Spleen (tissue), 11 donors: ENCODE measurements around the gene ENOSF1. TPM values are rescaled to one million over a fixed set of nuclear protein-coding genes. Genes with fewer than 3 reads are reported as not detected.
"Not testable (repeated sequence)": the region's sequence is repeated elsewhere in the genome, so short reads cannot be mapped to it uniquely, and the experiment has no call there.

Experiments used
- DNase-seq: peaks from one replicate; pipeline ENCODE4 v3.0.0-alpha.2; 2020
- H3K27ac ChIP-seq, 8 donors: fragments of 200-600 bp; sonication (generic) in 7 of 8; 1 replicate in 4 of 8; 2 replicates in 4 of 8; pipeline versions ENCODE4 v1.5.0 to v1.8.0; 2016 to 2021; ENCODE audit warnings: inconsistent platforms in 4 of 8, mild to moderate bottlenecking in 4 of 8, moderate library complexity in 1 of 8
- H3K27me3 ChIP-seq, 7 donors: fragments of 200-600 bp; sonication (generic) in 6 of 7; replicated peaks in 1 of 7; 1 replicate in 4 of 7; 2 replicates in 3 of 7; pipeline versions ENCODE4 v1.5.0 to v1.8.0; 2016 to 2021; ENCODE audit warnings: inconsistent platforms in 3 of 7, mild to moderate bottlenecking in 1 of 7
- H3K36me3 ChIP-seq, 6 donors: fragments of 200-600 bp; sonication (generic) in 5 of 6; 1 replicate in 4 of 6; 2 replicates in 2 of 6; pipeline versions ENCODE4 v1.5.0 to v1.8.0; 2016 to 2021; ENCODE audit warnings: inconsistent platforms in 2 of 6
- H3K4me1 ChIP-seq, 6 donors: fragments of 200-600 bp; sonication (generic) in 5 of 6; 1 replicate in 3 of 6; 2 replicates in 3 of 6; pipeline versions ENCODE4 v1.5.0 to v1.8.0; 2016 to 2021; ENCODE audit warnings: inconsistent platforms in 3 of 6
- H3K4me3 ChIP-seq, 8 donors: fragments of 200-600 bp; sonication (generic) in 7 of 8; 1 replicate in 4 of 8; 2 replicates in 4 of 8; pipeline versions ENCODE4 v1.5.0 to v1.8.0; 2016 to 2021; ENCODE audit warnings: inconsistent platforms in 4 of 8, mild to moderate bottlenecking in 4 of 8, moderate library complexity in 2 of 8
- H3K9me3 ChIP-seq, 8 donors: fragments of 200-600 bp; sonication (generic) in 7 of 8; 1 replicate in 4 of 8; 2 replicates in 4 of 8; pipeline versions ENCODE4 v1.5.0 to v1.8.0; 2016 to 2021; ENCODE audit warnings: inconsistent platforms in 4 of 8
- CTCF ChIP-seq, 11 experiments: fragments of 200-600 bp in 7 of 11; fragments of 450-650 bp in 4 of 11; sonication (generic) in 4 of 11; IDR thresholded peaks in 8 of 11; conservative IDR thresholded peaks in 3 of 11; 1 replicate in 7 of 11; 2 replicates in 4 of 11; pipeline versions ENCODE4 v1.4.0 to v1.8.0; 2016 to 2021; ENCODE audit warnings: antibody characterized with exemption in 11 of 11, inconsistent platforms in 4 of 11, mild to moderate bottlenecking in 1 of 11
- POLR2A ChIP-seq, 3 donors: fragments of 450-650 bp; IDR thresholded peaks; one replicate each; pipeline ENCODE4 v1.5.1; 2017; ENCODE audit warnings: antibody characterized with exemption in 3 of 3, mild to moderate bottlenecking in 1 of 3
- POLR2AphosphoS5 ChIP-seq, 3 donors: sonication (generic); formaldehyde crosslinking; IDR thresholded peaks; one replicate each; pipeline ENCODE4 v1.5.1; 2017; ENCODE audit warnings: antibody characterized with exemption in 3 of 3
- WGBS, 5 donors: extraction: QIAGEN DNeasy Blood & Tissue Kit in 3 of 5; methylation state at CpG; one replicate each; pipeline versions ENCODE4 v1.1.5 to v1.1.7; 2013 to 2018; 5-methylcytosine and 5-hydroxymethylcytosine counted together
- intact Hi-C: fragments of 100-400 bp; cut with DNase I; formaldehyde crosslinking; loops from one replicate; pipeline ENCODE4 v1.15.0; 2023; ENCODE audit warnings: low total_unique reads
- polyA plus RNA-seq, 3 donors: library from polyadenylated mRNA; stranded (reverse); fragments of 200-250 nt; gene quantifications; one replicate each; pipeline ENCODE4 v1.2.1, GENCODE V29; 2013
- total RNA-seq, 7 donors: library from RNA; depleted of rRNA in 3 of 7; stranded (reverse); fragments of >200 nt in 3 of 7; fragmentation: NEBNext Ultra II Directional in 4 of 7; extraction: Animal tissue kit (Norgen Biotek cat#: 25700) in 4 of 7; gene quantifications; one replicate each; pipeline versions ENCODE4 v1.1.0 to v1.2.1, GENCODE V29; 2016 to 2021
- donor health status: healthy with polysubstance abuse.
- donor health status: DM: no; HTN: no; CAD: no; lungs with moderate emphysema.
- donor health status: DM: no; HTN: no; CAD: no.
- donor health status: Bipolar disorder and iron deficiency.
- donor health status: healthy.
- donor health status: DM: no; HTN: no; CAD: no.
- donor health status: DM: yes; HTN: yes; CAD: no.

ENOSF1 gene
- total and polyA plus RNA-seq, 10 donors = 28.2 to 125 (median 74.3) TPM

GRCh38 chr18:685438-685837, 27.0 kb downstream of the ENOSF1 start:
- intact Hi-C loops = no loop called here
- WGBS, 5 donors = 87 to 94% (median 89%) methylated on average over 3 of the region's 3 CpGs
- DNase-seq = no peak
- no peaks in the 10 kb centered on the region for H3K9me3 ChIP-seq
- H3K4me1 ChIP-seq = peaks cover 0 to 3% (median 0%) of the 10 kb centered on the region in 6 donors
- H3K4me3 ChIP-seq = no peak overlapping the region
- H3K36me3 ChIP-seq = peaks cover 0 to 81% (median 27%) of the 10 kb centered on the region in 6 donors
- TF ChIP-seq CTCF (IDR thresholded peaks at IDR 0.05 in 8 of 11, conservative IDR thresholded peaks at IDR 0.05 in 3 of 11) (no peak), POLR2A (IDR thresholded peaks at IDR 0.05) (no peak), POLR2AphosphoS5 (IDR thresholded peaks at IDR 0.05) (no peak)
- H3K27ac ChIP-seq = no peak overlapping the region
- no peaks in the 10 kb centered on the region for H3K27me3 ChIP-seq

GRCh38 chr18:683531-683930, 28.9 kb downstream of the ENOSF1 start:
- DNase-seq = no peak
- Histone ChIP-seq H3K4me3 (no peak overlapping the region), H3K27ac (no peak overlapping the region), H3K27me3 (no peaks in the 10 kb centered on the region), H3K4me1 (peaks cover 0 to 3% (median 0%) of the 10 kb centered on the region in 6 donors), H3K36me3 (peaks cover 0 to 90% (median 30%) of the 10 kb centered on the region in 6 donors), H3K9me3 (no peaks in the 10 kb centered on the region)
- WGBS, 5 donors = 85 to 100% (median 86%) methylated on average over 3 to 5 of the region's 5 CpGs
- intact Hi-C loops = no loop called here
- peak in 1 of 3 donors; percentile 1 for TF ChIP-seq POLR2AphosphoS5 (IDR thresholded peaks at IDR 0.05)
- no peak for TF ChIP-seq POLR2A (IDR thresholded peaks at IDR 0.05)

DNA sequence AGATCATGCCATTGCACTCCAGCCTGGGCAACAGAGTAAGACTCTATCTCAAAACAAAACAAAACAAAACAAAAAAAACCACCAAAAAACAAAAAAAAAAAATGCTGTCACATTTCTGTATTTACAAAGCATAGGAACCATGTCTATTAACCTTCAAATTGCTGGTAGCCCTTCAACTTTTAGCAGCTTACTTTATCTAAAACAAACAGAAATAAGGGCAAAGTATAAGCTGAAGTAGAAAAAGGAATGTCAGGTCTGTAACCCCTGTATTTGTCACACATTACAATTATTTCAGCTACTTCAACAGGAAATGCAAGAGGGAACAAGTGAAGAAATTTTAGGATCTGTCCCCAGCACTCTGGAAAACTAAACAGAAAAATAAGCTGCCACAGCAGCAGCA, 29.6 kb downstream of the ENOSF1 start:
- H3K27me3 ChIP-seq = no peaks in the 10 kb centered on the region
- intact Hi-C loops = no loop called here
- peaks cover 0 to 3% (median 0%) of the 10 kb centered on the region in 6 donors for H3K4me1 ChIP-seq
- no peak for TF ChIP-seq CTCF (IDR thresholded peaks at IDR 0.05 in 8 of 11, conservative IDR thresholded peaks at IDR 0.05 in 3 of 11)
- no peak for TF ChIP-seq POLR2A (IDR thresholded peaks at IDR 0.05)
- TF ChIP-seq POLR2AphosphoS5 (IDR thresholded peaks at IDR 0.05) = no peak
- H3K9me3 ChIP-seq = no peaks in the 10 kb centered on the region
- H3K4me3 ChIP-seq = no peak overlapping the region
- no peak overlapping the region for H3K27ac ChIP-seq
- no peak for DNase-seq
- peaks cover 0 to 97% (median 36%) of the 10 kb centered on the region in 6 donors for H3K36me3 ChIP-seq

GRCh38 chr18:682416-682815, 30.0 kb downstream of the ENOSF1 start:
- intact Hi-C loops, DNase-seq: not testable (repeated sequence)

DNA sequence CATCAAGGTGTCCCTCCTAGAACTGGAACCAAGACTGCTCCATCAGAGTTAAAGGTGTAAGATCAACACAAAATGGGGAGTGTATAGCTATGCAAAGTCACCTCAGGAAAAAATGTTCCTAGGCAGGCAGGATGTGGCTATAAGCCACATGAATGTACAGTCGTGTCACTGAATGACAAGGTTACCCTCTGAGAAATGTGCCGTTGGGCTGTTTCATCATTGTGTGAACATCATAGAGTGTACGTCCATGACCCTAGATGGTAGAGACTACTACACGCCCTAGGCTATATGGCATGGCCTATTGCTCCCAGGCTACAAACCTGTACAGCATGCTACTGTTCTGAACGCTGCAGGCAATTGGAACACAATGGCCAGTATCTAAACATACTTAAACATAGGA, 30.4 kb downstream of the ENOSF1 start:
- Histone ChIP-seq H3K4me3 (no peak overlapping the region), H3K9me3 (no peaks in the 10 kb centered on the region), H3K36me3 (peaks cover 0 to 98% (median 39%) of the 10 kb centered on the region in 6 donors), H3K27ac (no peak overlapping the region), H3K27me3 (no peaks in the 10 kb centered on the region), H3K4me1 (peaks cover 0 to 3% (median 0%) of the 10 kb centered on the region in 6 donors)
- TF ChIP-seq POLR2A (IDR thresholded peaks at IDR 0.05) = no peak
- TF ChIP-seq CTCF (IDR thresholded peaks at IDR 0.05 in 8 of 11, conservative IDR thresholded peaks at IDR 0.05 in 3 of 11) = no peak
- no peak for TF ChIP-seq POLR2AphosphoS5 (IDR thresholded peaks at IDR 0.05)
- intact Hi-C loops = no loop called here
- WGBS, 5 donors = 42 to 70% (median 55%) methylated on average over 5 of the region's 5 CpGs
- no peak for DNase-seq

More at GRCh38 chr18:682416-682815, 30.0 kb downstream of the ENOSF1 start:
- not testable (repeated sequence) for H3K4me3 ChIP-seq, H3K27me3 ChIP-seq, H3K27ac ChIP-seq, H3K9me3 ChIP-seq, H3K4me1 ChIP-seq
- H3K36me3 ChIP-seq = peaks cover 0 to 98% (median 40%) of the 10 kb centered on the region in 6 donors
- WGBS, 5 donors = 88 to 94% (median 90%) methylated on average over 9 of the region's 9 CpGs
